Endothelial cell of umbilical vein (primary cell): ENCODE measurements around the gene CLIP4. TPM values are rescaled to one million over a fixed set of nuclear protein-coding genes. Genes with fewer than 3 reads are reported as not detected.

Source experiments
- BruUV-seq: library from RNA; stranded (reverse); fragments of 400-500 nt; replicated peaks from 2 replicates; lab custom pipeline; 2021; lab: Mats Ljungman, UMichigan
- CTCF ChIA-PET: fragments of 300-600, 350-600 bp; sonication (Branson Sonifier 250); formaldehyde crosslinking; loops from one replicate; lab custom pipeline; 2021; ENCODE audit warnings: antibody characterized with exemption, inconsistent platforms; lab: Charles Lee
- POLR2A ChIA-PET: fragments of 300-600, 350-600 bp; sonication (Branson Sonifier 250); formaldehyde crosslinking; loops from one replicate; lab custom pipeline; 2021; ENCODE audit warnings: antibody characterized with exemption, inconsistent platforms; lab: Charles Lee
- DNase-seq: peaks from one replicate; pipeline ENCODE4 v3.0.0-alpha.2; 2011; ENCODE audit warnings: low read depth, low spot score
- FAIRE-seq: peaks from 2 replicates; lab custom pipeline; 2011; peaks lifted over from hg19 to GRCh38; lab: Jason Lieb, UNC
- H2AFZ ChIP-seq: 2 replicates; pipeline ENCODE4 v1.6.0; 2012; ENCODE audit warnings: low read depth, low read length, control low read depth, inconsistent platforms
- H3K27ac ChIP-seq: 2 replicates; pipeline ENCODE4 v1.5.1; 2011; ENCODE audit warnings: low read depth, mild to moderate bottlenecking, control low read depth, low read length, moderate library complexity; ENCODE audit not compliant: insufficient read depth
- H3K27me3 ChIP-seq, 2 experiments: 2 replicates each; pipeline versions ENCODE4 v1.6.0 to v1.6.1; 2011; ENCODE audit warnings: low read length in 2 of 2, mixed read lengths in 1 of 2; ENCODE audit not compliant: control insufficient read depth in 2 of 2, insufficient read depth in 2 of 2
- H3K36me3 ChIP-seq, 2 experiments: 2 replicates in 1 of 2; 3 replicates in 1 of 2; pipeline ENCODE4 v1.5.1; 2011; ENCODE audit warnings: low read length in 2 of 2, mild to moderate bottlenecking in 1 of 2, moderate library complexity in 1 of 2; ENCODE audit not compliant: control insufficient read depth in 2 of 2, insufficient read depth in 2 of 2; ENCODE audit errors: extremely low read depth in 1 of 2
- H3K4me1 ChIP-seq: 3 replicates; pipeline ENCODE4 v1.5.1; 2011; ENCODE audit warnings: mild to moderate bottlenecking, low read length; ENCODE audit not compliant: control insufficient read depth, insufficient read depth; ENCODE audit errors: extremely low read depth
- H3K4me2 ChIP-seq: 2 replicates; pipeline ENCODE4 v1.6.1; 2011; ENCODE audit warnings: low read length, control low read depth, mixed read lengths; ENCODE audit not compliant: insufficient read depth
- H3K4me3 ChIP-seq, 3 experiments: fragments of 200-600 bp in 1 of 3; sonication (generic), shearing (Covaris generic) in 1 of 3; replicated peaks in 1 of 3; 2 replicates each; pipeline ENCODE4 v1.5.1; 2011 to 2016; ENCODE audit warnings: control low read depth in 3 of 3, low read length in 3 of 3, mild to moderate bottlenecking in 2 of 3, inconsistent platforms in 1 of 3, low read depth in 1 of 3, moderate library complexity in 1 of 3; ENCODE audit not compliant: insufficient read depth in 1 of 3
- H3K79me2 ChIP-seq: 2 replicates; pipeline ENCODE4 v1.6.0; 2012; ENCODE audit warnings: low read length, inconsistent platforms; ENCODE audit not compliant: control insufficient read depth, insufficient read depth
- H3K9ac ChIP-seq: replicated peaks from 2 replicates; pipeline ENCODE3; 2011; ENCODE audit warnings: low read length, control low read depth; ENCODE audit not compliant: insufficient read depth; ENCODE audit errors: extremely low read depth
- H3K9me1 ChIP-seq: replicated peaks from 3 replicates; pipeline ENCODE4 v1.6.0; 2011; ENCODE audit warnings: mild to moderate bottlenecking, low read length; ENCODE audit not compliant: control insufficient read depth, insufficient read depth; ENCODE audit errors: extremely low read depth
- H3K9me3 ChIP-seq: replicated peaks from 2 replicates; pipeline ENCODE4 v1.5.1; 2012; ENCODE audit warnings: low read length, inconsistent platforms; ENCODE audit not compliant: control insufficient read depth, insufficient read depth
- H4K20me1 ChIP-seq: replicated peaks from 2 replicates; pipeline ENCODE3; 2011; ENCODE audit warnings: mild to moderate bottlenecking, low read length; ENCODE audit not compliant: control insufficient read depth, insufficient read depth; ENCODE audit errors: extremely low read depth
- EZH2 ChIP-seq: IDR thresholded peaks from 2 replicates; pipeline ENCODE4 v1.6.1; 2012; ENCODE audit warnings: borderline replicate concordance, low read depth, mild to moderate bottlenecking, moderate library complexity, low read length, inconsistent platforms; ENCODE audit not compliant: severe bottlenecking
- FOS ChIP-seq: IDR thresholded peaks from 2 replicates; pipeline ENCODE4 v1.6.1; 2011; ENCODE audit warnings: mild to moderate bottlenecking, low read length, moderate library complexity, borderline replicate concordance; ENCODE audit not compliant: insufficient read depth
- GATA2 ChIP-seq: IDR thresholded peaks from 2 replicates; pipeline ENCODE4 v1.7.0; 2011; ENCODE audit warnings: low read depth, mild to moderate bottlenecking, moderate library complexity, mixed read lengths, low read length; ENCODE audit not compliant: insufficient read length, insufficient read depth
- JUN ChIP-seq: IDR thresholded peaks from 2 replicates; pipeline ENCODE4 v1.6.1; 2011; ENCODE audit warnings: borderline replicate concordance, low read depth; ENCODE audit not compliant: insufficient read length, insufficient read depth
- MAX ChIP-seq: IDR thresholded peaks from 2 replicates; pipeline ENCODE4 v1.6.1; 2011; ENCODE audit not compliant: insufficient read depth, insufficient read length
- MYC ChIP-seq: IDR thresholded peaks from one replicate; pipeline ENCODE4 v1.6.1; 2011; ENCODE audit warnings: mild to moderate bottlenecking, low read depth, low read length
- POLR2A ChIP-seq: IDR thresholded peaks from 2 replicates; pipeline ENCODE4 v1.6.1; 2012; ENCODE audit warnings: low read depth, mild to moderate bottlenecking, control low read depth, low read length
- POLR2AphosphoS5 ChIP-seq: IDR thresholded peaks from 2 replicates; pipeline ENCODE4 v1.6.1; 2012; ENCODE audit warnings: low read depth, mild to moderate bottlenecking, control low read depth, low read length, moderate library complexity; ENCODE audit not compliant: insufficient read depth
- dilution Hi-C: fragments of 300-500 bp; cut with MboI; formaldehyde crosslinking; loops from one replicate; pipeline ENCODE4 v1.15.0; 2019; ENCODE audit warnings: low sequenced_read_pairs; ENCODE audit not compliant: extremely low pct_ligation_motif_present
- intact Hi-C: fragments of 100-400 bp; cut with micrococcal nuclease; formaldehyde crosslinking; loops from one replicate; pipeline ENCODE4 v1.10.0; 2022
- polyA plus RNA-seq, 4 experiments: library from polyadenylated mRNA; depleted of rRNA in 3 of 4; stranded (reverse) in 3 of 4; unstranded in 1 of 4; fragments of >200 nt; gene quantifications; 2 replicates each; pipeline versions ENCODE4 v1.2.1 to v1.2.3, GENCODE V29; 2011 to 2012; ENCODE audit warnings: missing spikeins in 1 of 4
- total RNA-seq: library from RNA; stranded (reverse); gene quantifications from 2 replicates; pipeline ENCODE4 v1.2.3, GENCODE V29; 2021
- TF ChIP-seq, protein P1 (sequence below), 2 donors: IDR thresholded peaks; 1 replicate in 1 of 2; 2 replicates in 1 of 2; pipeline ENCODE4 v1.5.1; 2011; ENCODE audit warnings: low read length in 2 of 2, mild to moderate bottlenecking in 2 of 2, moderate library complexity in 2 of 2, control low read depth in 1 of 2, inconsistent platforms in 1 of 2, low read depth in 1 of 2; ENCODE audit not compliant: insufficient read depth in 1 of 2; ENCODE audit errors: extremely low read depth in 1 of 2

Gene CLIP4
- total and polyA plus RNA-seq, 2 donors (not counting 3 experiments of a cell fraction or from before 2014, with no cell fraction given), result 9.2 to 24.0 TPM

DNA sequence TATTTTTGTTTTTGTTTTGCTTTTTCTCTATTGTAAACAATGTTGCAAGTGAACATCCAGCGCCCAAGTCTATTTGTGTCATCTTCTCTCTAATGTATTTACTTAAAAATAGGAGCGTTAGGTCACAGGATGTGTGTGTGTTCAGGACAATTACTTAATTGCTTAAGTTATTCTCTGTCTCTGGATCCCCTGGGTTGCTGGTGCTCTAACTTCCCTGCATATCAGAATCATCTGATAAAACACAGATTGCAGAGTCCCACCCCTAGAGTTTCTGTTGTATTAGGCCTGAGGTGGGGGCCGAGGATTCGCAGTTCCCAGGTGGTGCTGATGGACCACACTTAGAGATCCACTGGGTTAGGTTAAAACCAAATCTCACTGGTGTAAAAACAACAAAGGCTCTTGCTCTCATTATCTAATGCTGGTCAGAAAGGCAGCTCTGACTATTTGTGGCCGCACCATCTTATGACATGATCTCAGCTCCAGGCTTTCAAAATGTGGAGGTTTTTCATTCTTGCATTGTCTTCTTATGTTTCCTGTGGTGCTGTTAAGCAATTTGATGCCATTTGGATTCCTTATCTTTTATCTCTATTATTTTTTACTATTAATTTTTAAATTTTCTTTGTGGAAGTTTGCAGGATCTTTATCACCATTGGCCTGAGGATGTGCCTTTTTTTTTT is 87.7 kb downstream of the CLIP4 start:
- no peak overlapping the region for H3K4me2 ChIP-seq
- intact Hi-C loops, result no loop called here
- no peaks in the 10 kb centered on the region for H3K9me3 ChIP-seq
- no peaks in the 10 kb centered on the region for H3K4me1 ChIP-seq
- H3K9ac ChIP-seq, result no peak overlapping the region
- H3K79me2 ChIP-seq, result no peaks in the 10 kb centered on the region
- H3K4me3 ChIP-seq, result no peak overlapping the region
- BruUV-seq, result no TSS peak
- no peak overlapping the region for H3K27ac ChIP-seq
- H3K36me3 ChIP-seq, result no peaks in the 10 kb centered on the region
- CTCF ChIA-PET, result interaction anchor here (1.2 to 1.7 kb wide), 3 partner anchors 11 to 244 kb away, joined by 3 to 4 read pairs (median 4); no protein-coding TSS in a partner anchor
- no peak for DNase-seq
- H3K9me1 ChIP-seq, result no peaks in the 10 kb centered on the region
- TF ChIP-seq MAX, result no peak
- no peak for TF ChIP-seq FOS
- TF ChIP-seq, protein P1, sequence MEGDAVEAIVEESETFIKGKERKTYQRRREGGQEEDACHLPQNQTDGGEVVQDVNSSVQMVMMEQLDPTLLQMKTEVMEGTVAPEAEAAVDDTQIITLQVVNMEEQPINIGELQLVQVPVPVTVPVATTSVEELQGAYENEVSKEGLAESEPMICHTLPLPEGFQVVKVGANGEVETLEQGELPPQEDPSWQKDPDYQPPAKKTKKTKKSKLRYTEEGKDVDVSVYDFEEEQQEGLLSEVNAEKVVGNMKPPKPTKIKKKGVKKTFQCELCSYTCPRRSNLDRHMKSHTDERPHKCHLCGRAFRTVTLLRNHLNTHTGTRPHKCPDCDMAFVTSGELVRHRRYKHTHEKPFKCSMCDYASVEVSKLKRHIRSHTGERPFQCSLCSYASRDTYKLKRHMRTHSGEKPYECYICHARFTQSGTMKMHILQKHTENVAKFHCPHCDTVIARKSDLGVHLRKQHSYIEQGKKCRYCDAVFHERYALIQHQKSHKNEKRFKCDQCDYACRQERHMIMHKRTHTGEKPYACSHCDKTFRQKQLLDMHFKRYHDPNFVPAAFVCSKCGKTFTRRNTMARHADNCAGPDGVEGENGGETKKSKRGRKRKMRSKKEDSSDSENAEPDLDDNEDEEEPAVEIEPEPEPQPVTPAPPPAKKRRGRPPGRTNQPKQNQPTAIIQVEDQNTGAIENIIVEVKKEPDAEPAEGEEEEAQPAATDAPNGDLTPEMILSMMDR (IDR thresholded peaks at IDR 0.05; ENCODE audit: extremely low read depth in 1 of 2, insufficient read depth in 1 of 2, low read depth in 1 of 2, low read length in 2 of 2), result no peak
- TF ChIP-seq POLR2AphosphoS5, result no peak
- TF ChIP-seq GATA2, result no peak
- TF ChIP-seq EZH2, result no peak
- TF ChIP-seq POLR2A, result no peak
- TF ChIP-seq MYC, result no peak
- no peak for TF ChIP-seq JUN
- FAIRE-seq, result no peak
- POLR2A ChIA-PET, result no interaction called here
- H3K27me3 ChIP-seq, result no peaks in the 10 kb centered on the region
- no peak overlapping the region for H2AFZ ChIP-seq
- dilution Hi-C loops, result no loop called here
- no peaks in the 10 kb centered on the region for H4K20me1 ChIP-seq
